NCI-H1048 (cell line): ENCODE data around the gene SKAP2.

ENCODE experiments used
- DNase-seq: peaks from one replicate; lab custom pipeline; 2025; lab: John Stamatoyannopoulos, UW

Gene SKAP2

GRCh38 chr7:26864309-26865093, at the start of gene SKAP2:
Gene SKAP2 (minus strand): TSS chr7:26864590. CDS start chr7:26864429, 161 bp downstream.
- peak; percentile 98 for DNase-seq

- DNase-seq: no peak
Measured at GRCh38 chr7:26912933-26913536, 48.6 kb upstream of the SKAP2 start.

DNA sequence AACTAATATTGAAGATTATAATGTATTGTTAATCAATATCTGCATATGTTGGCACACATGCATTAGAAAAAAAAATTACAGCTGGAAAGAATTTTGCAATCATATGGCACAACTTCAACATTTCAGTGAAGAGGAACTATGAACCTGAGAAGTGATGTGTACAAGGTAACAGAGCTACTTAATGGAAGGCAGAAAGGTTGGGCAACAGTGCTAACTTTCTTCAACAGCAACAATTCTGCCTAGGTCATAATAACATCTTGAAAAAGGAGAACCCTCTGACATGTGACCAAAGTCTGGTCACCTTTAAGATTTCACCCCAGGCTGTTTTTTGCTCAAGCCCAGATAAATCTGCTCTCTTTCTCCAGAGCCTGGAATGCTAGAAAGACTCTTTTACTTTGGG, 47.9 kb upstream of the SKAP2 start:
- DNase-seq: no peak

DNA sequence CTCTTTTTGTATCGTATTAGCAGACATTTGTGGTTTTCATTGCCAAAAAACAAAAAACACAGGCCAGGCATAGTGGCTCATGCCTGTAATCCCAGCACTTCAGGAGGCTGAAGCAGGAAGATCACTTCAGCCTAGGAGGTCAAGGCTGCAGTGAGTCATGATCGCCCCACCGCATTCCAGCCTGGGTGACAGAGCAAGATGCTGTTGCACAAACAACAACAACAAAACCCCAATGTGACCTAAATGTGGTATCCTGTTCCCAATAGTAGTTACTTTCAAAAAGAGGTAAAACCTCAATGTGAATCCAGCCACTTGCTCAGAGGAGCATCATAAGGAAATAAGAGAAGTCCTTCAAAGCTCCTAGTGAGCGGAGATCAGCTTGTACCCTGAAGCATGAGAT, 45.8 kb upstream of the SKAP2 start:
- DNase-seq: no peak

DNA sequence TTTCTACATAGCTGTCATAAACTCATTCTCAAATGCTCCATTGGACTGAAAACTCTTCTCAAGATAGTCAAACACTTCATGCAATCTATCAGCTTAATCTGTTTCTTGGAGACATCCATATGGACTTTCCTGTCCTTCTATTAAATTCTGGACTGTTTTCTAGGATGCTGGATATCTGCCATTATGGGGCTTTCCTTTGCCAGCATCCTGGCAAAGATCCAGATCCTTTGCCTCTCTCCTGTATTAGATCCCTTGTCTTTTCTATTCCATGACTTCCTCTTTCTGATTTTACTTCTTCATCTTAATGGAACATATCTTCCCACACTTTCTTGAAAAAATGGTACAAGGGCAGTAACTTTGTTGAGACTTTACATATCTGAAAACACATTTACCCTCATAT, 35.9 kb upstream of the SKAP2 start:
- no peak for DNase-seq

DNA sequence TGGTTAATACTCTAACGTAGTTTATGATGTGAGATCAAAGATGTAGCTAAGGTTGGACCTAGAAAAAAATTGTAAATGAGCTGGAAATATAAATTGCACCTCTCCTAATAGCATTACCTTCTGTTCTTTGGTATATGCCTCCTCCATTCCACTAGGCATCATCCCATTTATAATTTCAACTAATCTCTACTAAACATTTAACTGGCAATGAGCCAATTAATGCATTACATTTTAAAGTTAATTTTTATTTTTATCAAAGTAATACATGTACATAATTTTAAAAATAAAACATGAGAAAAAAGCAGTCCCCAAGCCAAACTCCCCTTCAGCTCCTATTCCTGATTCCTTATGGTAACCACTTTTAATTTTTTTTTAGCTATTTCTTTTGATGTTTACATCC, 35.1 kb upstream of the SKAP2 start:
- no peak for DNase-seq

DNA sequence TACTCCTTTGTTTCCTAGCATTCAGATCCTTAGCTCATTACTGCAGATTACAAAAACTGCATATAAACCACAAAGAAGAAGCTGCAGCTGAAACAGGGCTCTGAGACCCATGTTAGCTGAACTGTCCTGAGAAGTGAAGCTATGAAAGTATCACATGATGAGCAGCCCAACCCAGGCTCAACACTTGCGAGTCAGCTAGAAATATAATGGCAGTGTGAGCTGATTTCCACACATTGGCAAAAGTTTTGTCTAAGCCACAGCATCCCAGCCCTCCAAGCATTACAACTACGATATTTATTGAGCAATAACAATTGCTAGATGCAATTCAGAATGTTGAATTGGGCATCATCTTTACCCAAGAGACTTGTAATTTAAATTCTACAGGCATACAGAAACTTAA, 34.5 kb upstream of the SKAP2 start:
- DNase-seq: no peak

- DNase-seq: no peak
Measured at GRCh38 chr7:26897928-26898327, 33.5 kb upstream of the SKAP2 start.

DNA sequence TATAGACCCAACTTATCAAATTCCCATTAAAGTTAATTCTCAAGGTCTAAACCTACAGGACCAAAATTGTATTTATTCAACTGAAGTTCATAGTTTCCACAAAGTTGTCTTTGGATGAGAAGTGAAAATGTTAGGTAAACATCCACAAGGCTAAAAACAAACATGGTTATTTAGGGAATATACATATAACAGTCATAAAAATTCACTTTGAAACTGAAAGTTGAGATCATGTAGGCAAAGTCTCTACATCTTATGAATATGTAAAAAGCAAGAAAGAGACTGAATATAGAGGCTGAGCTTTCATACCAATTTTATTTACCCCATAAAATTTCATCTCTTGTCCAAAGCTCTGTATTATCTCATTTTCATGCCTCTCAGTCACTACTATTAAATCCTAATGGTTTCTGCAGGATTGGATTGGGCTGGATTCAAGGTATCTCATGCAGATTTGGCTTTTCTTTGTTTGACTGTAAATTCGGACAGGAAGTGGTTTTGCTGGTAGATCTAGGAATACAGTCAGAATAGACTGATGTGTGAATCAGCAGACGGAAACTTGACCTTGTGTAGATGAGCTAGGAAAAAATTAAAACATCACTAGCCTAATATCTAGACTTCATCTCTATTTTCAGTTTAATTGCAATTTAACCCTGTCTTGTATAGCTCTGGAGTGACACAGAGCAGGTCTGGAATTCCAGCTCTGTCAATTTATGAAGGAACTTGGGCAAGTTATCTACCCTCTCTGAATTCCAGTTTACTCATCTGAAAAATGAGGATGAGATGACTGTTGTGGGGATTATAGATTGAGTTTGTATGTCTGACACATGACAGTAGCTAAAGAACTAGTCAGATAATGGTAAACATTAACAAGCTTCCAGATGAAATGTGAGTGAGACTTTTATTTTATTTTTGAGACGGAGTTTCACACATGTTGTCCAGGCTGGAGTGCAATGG, 27.3 kb upstream of the SKAP2 start:
- DNase-seq: no peak

GRCh38 chr7:26880852-26881251, 16.5 kb upstream of the SKAP2 start:
- DNase-seq: no peak

DNA sequence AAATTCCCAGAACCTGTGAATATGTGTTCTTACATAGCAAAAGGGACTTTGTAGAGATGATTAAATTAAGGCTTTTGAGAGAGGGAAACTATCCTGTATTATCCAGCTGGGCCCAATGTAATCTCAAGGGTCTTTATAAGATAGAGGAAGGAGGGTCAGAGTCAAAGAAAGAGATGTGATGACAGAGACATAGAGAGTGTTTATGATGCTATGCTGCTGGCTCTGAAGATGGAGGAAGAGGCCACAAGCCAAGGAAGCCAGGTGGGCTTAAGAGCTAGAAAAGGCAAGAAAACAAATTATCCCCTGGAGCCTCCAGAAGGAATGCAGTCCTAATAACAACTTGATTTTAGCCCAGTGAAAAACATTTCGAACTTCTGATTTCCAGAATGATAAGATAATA, 15.3 kb upstream of the SKAP2 start:
- no peak for DNase-seq

DNA sequence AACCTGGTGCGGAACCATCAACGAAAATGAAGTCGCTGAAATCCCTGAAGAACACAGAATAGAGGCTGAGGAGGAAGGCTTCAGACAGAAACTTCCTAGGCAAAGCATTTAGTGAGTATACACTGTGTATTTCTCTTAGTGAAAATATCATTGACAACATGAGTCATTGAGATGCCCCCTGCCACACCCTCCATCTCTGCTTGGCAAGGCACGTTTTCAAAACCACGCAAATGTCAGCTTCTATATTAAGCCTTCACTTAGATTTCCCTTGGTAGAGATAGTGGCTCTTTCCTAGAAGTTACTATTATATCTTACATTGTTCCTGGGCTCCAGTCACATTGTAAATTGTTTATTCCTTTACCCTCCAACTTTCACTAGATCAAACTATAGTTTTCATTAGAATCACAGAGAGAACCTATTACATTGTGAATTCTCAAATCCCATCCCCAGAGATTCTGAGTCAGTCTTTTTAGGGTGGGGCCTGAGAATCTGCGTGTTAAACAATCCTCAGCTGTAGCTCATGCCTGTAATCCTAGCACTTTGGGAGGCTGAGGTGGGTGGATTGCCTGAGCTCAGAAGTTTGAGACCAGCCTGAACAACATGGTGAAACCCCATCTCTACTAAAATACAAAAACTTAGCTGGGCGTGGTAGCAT, 4.6 kb upstream of the SKAP2 start:
- no peak for DNase-seq

DNA sequence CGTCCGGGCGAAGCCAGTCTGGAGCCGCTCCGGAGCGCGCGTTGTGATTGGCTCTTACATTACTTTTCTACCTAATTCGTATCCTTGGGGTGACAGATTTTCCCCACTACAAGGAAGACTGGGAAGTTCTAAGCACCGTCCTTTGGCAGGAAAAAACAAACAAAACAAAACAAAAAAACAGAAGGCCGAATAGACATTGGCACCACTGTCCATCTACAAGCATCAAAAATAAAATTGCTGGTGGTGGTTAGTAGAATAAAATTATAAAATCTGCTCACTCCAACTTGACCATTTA, 651 bp upstream of the SKAP2 start:
- DNase-seq: no peak

DNA sequence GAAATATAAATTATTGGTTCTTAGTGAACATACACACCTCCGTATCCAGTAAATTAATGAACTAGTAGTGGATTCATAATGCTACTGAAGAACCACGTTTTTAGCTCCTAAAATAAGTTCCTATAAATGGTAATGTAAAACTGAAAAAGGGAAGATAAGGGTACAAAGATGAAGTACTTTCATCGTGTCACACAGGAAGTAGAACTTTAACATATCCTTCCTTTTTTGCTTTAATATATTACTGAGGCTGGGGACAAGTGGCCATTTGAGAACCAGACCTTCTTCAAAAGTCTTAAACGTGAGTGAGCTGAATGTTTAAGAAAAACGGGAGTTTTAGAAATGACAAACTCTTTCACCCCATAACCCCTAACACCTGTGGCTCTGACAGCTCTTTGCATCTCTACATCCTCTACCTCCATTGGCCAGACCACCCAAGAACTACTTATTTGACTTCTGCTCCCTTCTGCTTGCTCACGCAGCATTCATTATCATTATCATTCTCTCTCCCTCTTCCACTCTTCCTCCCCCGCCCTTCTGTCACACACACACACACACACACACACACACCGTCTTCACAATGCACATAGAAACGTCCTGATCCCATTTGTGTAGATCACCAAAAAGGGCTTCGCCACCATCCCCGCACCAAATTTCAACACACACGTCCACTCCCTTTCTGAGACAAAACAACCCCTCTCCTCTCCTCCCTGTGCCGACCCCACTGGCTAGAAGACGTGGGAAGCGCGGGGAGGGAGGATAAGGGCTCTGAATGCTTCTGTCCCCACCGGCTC, 677 bp downstream of the SKAP2 start:
- no peak for DNase-seq

GRCh38 chr7:26862834-26863233, 1.6 kb downstream of the SKAP2 start:
- no peak for DNase-seq

DNA sequence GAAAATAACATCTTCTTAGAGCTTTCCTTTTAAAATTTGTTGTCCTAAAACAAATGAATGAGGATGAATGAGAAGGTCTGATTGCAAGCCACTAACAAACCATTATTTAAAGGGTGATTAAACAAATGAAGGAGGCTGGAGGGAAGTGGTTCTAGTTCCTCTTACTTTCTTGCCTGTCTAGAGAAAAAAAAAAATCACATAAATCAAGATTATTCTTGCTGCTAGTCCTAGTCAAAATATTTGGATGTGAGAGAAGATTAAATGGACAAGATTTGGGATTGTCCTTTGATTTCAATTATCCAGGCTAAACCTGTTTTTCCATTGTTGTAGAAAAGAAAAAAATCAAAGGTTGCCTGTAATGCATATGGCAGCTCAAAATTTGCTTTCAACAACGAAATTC, 3.3 kb downstream of the SKAP2 start:
- DNase-seq: no peak

DNA sequence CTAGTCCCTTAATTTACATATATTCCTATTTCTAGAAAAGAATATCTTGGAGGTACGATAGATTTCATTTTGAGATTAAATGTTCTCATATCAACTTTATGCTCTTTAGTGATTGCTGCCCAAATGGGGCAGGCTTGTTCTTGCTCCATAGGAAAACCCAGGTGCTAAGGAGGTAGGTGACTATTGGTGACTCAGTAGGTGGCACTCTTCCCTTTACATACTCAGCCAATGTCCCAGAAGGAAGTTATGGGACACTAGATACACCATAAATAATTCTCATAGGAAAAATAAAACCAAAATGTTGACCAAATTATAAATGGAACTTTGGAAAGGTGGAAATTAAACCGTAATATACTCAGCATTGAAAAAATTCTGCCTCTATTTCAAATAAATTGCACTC, 4.0 kb downstream of the SKAP2 start:
- no peak for DNase-seq

DNA sequence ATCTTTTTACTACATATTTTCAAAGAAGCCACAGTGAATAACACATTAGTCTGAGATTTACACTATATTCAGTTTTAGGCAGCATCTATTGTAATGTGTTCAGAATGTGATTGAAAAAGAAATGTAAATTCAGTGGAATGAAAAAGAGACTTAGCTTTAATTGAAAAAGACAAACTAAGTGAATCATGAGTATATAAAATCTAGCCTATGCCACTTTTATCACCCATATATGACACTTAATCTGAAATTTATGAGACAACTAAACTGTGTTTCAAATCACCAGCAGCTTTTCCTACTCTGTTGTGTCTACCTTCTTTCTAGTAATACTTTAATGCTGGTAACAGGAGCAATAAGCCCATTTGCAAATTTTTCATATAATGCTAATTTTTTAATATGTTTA, 4.7 kb downstream of the SKAP2 start:
- DNase-seq: no peak

DNA sequence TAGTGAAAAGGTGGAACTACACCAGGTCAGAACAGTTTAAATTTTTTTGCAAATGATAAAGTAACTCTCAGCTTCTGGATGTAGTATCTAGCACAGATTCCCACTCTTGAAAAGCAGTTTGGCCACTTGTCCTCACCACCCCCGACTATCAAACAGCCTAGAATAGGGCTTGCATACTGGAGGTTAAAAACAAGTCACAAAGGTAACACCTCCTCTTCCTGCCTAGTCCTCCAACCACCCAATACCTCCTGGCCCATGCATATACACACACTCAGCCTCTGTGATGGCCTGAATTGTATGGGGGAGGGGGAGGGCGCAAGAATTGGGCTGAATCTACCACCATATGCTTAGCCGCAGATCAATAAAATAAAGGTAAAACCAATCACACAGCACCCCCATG, 5.7 kb downstream of the SKAP2 start:
- DNase-seq: no peak

DNA sequence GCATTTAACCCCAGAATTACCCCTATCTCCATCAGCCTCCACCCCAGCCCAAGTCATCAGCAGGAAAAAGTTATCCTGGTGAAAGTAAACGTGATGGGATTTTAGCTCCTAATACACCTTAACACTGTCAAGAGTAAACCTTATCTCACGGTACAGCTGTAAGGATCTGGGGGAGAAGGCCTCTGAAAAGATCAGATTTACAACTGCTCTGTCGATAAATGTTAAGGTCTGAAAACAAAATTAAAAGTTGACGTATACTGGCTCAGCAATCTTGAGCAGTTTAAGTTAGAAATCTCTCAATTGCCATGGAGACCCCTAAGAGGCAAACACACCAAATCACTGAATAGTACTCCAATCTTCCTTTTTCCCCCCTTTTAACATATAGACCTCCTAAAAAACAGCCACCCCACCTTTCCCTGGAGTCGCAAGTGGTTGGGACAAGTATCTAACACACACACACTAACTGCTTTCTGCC, 6.1 kb downstream of the SKAP2 start:
- no peak for DNase-seq

DNA sequence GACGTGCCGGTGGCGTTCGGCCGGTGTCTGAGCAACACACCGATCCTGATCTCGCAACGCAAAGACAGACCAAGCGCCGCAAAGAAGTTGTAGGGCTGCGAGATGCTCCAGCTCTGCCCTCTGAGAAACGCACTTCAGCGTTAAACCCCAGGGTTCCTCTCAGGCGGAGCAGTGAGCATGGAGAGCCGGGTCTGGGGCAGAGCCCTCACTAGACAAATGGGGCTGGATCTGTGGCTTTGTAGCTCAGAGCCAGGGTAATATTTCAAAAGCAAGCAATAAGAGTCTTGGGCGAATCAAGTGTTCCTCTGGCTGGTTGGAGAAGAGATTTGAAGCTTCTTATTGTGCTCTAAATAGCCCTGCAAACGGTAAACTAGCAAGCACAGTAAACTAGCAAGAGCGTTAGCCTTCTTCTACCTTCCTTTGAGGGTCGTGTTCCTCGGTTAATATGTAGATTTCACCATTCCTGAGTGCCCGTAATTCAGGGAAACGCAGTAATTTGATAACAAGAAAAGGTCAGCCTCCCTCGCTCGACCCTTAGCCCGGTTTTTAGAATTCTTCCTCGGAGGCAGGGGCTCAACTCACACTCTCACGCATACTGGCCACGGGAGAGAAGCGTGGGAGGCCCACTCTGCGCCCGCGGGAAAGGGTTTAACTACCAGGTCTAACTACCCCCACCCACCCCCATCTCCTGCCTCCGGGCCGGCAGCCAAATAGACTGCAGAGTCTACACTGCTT, 6.7 kb downstream of the SKAP2 start:
- DNase-seq: peak; percentile 23
